ENCODE data around the gene RPL13A. TPM values are rescaled to one million over a fixed set of nuclear protein-coding genes. Genes with fewer than 3 reads are reported as not detected.

The RPL13A gene
- total and polyA plus RNA-seq, 2 of the 13 experiments (the other 11 are each of a cell fraction or from before 2014, with no cell fraction given), result 2,601 to 3,407 TPM

DNA sequence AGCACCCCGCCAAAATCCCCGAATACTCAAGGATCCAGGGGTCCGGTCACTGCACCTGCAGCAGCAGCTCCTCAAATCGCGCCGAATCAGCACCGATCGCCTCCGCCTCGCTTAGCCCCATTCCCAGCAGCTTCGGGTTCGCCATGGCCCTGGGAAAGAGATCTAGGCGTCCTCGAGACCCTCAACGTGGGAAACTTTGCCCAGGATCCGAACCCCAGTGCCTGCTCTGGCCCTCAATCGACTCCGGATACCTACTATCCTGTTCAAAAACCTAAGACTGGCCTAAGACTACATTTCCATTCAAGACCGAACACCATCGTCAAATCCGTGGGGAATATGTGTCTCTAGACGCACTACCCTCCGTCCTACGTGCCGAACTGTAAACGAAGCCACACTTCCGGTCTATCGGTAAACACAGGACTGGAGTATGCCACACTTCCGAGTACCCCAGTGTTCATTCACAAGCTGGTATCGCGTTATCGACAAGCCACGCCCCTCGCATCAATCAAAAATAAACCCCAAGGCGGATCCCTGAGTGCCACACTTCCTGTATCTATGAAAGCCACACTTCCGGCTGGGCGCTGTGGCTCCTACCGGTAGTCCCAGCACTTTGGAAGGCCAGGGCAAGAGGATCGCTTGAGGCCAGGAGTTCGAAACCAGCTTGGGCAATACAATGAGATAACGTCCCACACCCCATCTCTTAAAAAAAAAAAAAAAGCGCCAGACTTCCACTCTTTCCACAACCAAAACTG lies 35.8 kb upstream of the RPL13A start, which contains the start of gene PIH1D1 (continued):
- TF ChIP-seq, protein P1, sequence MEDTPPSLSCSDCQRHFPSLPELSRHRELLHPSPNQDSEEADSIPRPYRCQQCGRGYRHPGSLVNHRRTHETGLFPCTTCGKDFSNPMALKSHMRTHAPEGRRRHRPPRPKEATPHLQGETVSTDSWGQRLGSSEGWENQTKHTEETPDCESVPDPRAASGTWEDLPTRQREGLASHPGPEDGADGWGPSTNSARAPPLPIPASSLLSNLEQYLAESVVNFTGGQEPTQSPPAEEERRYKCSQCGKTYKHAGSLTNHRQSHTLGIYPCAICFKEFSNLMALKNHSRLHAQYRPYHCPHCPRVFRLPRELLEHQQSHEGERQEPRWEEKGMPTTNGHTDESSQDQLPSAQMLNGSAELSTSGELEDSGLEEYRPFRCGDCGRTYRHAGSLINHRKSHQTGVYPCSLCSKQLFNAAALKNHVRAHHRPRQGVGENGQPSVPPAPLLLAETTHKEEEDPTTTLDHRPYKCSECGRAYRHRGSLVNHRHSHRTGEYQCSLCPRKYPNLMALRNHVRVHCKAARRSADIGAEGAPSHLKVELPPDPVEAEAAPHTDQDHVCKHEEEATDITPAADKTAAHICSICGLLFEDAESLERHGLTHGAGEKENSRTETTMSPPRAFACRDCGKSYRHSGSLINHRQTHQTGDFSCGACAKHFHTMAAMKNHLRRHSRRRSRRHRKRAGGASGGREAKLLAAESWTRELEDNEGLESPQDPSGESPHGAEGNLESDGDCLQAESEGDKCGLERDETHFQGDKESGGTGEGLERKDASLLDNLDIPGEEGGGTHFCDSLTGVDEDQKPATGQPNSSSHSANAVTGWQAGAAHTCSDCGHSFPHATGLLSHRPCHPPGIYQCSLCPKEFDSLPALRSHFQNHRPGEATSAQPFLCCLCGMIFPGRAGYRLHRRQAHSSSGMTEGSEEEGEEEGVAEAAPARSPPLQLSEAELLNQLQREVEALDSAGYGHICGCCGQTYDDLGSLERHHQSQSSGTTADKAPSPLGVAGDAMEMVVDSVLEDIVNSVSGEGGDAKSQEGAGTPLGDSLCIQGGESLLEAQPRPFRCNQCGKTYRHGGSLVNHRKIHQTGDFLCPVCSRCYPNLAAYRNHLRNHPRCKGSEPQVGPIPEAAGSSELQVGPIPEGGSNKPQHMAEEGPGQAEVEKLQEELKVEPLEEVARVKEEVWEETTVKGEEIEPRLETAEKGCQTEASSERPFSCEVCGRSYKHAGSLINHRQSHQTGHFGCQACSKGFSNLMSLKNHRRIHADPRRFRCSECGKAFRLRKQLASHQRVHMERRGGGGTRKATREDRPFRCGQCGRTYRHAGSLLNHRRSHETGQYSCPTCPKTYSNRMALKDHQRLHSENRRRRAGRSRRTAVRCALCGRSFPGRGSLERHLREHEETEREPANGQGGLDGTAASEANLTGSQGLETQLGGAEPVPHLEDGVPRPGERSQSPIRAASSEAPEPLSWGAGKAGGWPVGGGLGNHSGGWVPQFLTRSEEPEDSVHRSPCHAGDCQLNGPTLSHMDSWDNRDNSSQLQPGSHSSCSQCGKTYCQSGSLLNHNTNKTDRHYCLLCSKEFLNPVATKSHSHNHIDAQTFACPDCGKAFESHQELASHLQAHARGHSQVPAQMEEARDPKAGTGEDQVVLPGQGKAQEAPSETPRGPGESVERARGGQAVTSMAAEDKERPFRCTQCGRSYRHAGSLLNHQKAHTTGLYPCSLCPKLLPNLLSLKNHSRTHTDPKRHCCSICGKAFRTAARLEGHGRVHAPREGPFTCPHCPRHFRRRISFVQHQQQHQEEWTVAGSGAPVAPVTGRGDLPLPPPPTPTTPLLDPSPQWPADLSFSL (CRISPR knock-in tag; IDR thresholded peaks at IDR 0.05), result no peak
- peak; percentile 33; the same call in 1 of the 2 replicates for TF ChIP-seq SMAD3 (CRISPR knock-in tag; IDR thresholded peaks at IDR 0.05)
- TF ChIP-seq, protein P2, sequence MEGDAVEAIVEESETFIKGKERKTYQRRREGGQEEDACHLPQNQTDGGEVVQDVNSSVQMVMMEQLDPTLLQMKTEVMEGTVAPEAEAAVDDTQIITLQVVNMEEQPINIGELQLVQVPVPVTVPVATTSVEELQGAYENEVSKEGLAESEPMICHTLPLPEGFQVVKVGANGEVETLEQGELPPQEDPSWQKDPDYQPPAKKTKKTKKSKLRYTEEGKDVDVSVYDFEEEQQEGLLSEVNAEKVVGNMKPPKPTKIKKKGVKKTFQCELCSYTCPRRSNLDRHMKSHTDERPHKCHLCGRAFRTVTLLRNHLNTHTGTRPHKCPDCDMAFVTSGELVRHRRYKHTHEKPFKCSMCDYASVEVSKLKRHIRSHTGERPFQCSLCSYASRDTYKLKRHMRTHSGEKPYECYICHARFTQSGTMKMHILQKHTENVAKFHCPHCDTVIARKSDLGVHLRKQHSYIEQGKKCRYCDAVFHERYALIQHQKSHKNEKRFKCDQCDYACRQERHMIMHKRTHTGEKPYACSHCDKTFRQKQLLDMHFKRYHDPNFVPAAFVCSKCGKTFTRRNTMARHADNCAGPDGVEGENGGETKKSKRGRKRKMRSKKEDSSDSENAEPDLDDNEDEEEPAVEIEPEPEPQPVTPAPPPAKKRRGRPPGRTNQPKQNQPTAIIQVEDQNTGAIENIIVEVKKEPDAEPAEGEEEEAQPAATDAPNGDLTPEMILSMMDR (CRISPR knock-in tag; IDR thresholded peaks at IDR 0.05), result peak; percentile 23; the same call in 1 of the 2 replicates
- peak; percentile 61; the same call in 1 of the 2 replicates for TF ChIP-seq HDAC1 (CRISPR knock-in tag; IDR thresholded peaks at IDR 0.05)
- TF ChIP-seq RCOR2 (CRISPR knock-in tag; IDR thresholded peaks at IDR 0.05), result peak; percentile 80
- TF ChIP-seq, protein P3, sequence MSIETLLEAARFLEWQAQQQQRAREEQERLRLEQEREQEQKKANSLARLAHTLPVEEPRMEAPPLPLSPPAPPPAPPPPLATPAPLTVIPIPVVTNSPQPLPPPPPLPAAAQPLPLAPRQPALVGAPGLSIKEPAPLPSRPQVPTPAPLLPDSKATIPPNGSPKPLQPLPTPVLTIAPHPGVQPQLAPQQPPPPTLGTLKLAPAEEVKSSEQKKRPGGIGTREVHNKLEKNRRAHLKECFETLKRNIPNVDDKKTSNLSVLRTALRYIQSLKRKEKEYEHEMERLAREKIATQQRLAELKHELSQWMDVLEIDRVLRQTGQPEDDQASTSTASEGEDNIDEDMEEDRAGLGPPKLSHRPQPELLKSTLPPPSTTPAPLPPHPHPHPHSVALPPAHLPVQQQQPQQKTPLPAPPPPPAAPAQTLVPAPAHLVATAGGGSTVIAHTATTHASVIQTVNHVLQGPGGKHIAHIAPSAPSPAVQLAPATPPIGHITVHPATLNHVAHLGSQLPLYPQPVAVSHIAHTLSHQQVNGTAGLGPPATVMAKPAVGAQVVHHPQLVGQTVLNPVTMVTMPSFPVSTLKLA (IDR thresholded peaks at IDR 0.05), result peak; percentile 68
- TF ChIP-seq ZNF446 (CRISPR knock-in tag; IDR thresholded peaks at IDR 0.05), result peak; percentile 29; the same call in 1 of the 2 replicates
- TF ChIP-seq NR2F1 (CRISPR knock-in tag; IDR thresholded peaks at IDR 0.05), result no peak
- TF ChIP-seq GATA4 (IDR thresholded peaks at IDR 0.05; ENCODE audit: borderline replicate concordance, low read depth), result no peak
- TF ChIP-seq ZMYM3 (CRISPR knock-in tag; IDR thresholded peaks at IDR 0.05), result peak; percentile 60; the same call in 1 of the 2 replicates
- TF ChIP-seq ZFY (CRISPR knock-in tag; IDR thresholded peaks at IDR 0.05), result peak; percentile 77
- TF ChIP-seq FOSL1 (CRISPR knock-in tag; IDR thresholded peaks at IDR 0.05; ENCODE audit: borderline replicate concordance), result no peak
- no peak for TF ChIP-seq HOXA9 (CRISPR knock-in tag; IDR thresholded peaks at IDR 0.05; ENCODE audit: borderline replicate concordance)
- TF ChIP-seq POLR2AphosphoS2 (IDR thresholded peaks at IDR 0.05; ENCODE audit: low read depth, low read length), result no peak
- TF ChIP-seq HCFC1 (IDR thresholded peaks at IDR 0.05; ENCODE audit: low read depth, low read length), result peak; percentile 69
- peak; percentile 47; the same call in 1 of the 2 replicates for TF ChIP-seq ZMAT3 (CRISPR knock-in tag; conservative IDR thresholded peaks at IDR 0.05)
- TF ChIP-seq NR2F2 (IDR thresholded peaks at IDR 0.05; ENCODE audit: borderline replicate concordance, low read depth), result no peak
- TF ChIP-seq FOXK1 (CRISPR knock-in tag; IDR thresholded peaks at IDR 0.05; ENCODE audit: borderline replicate concordance, low read depth), result peak; percentile 96; the same call in 1 of the 2 replicates
- TF ChIP-seq ZNF350 (CRISPR knock-in tag; IDR thresholded peaks at IDR 0.05; ENCODE audit: borderline replicate concordance, low read depth), result peak; percentile 70
- no peak for TF ChIP-seq MBNL3 (CRISPR knock-in tag; conservative IDR thresholded peaks at IDR 0.05)
- no peak for TF ChIP-seq SNRNP70 (IDR thresholded peaks at IDR 0.05; ENCODE audit: low read depth, low read length)

Measured in HepG2 (cell line).